H1 (cell line): ENCODE results near the gene CYGB. TPM values are rescaled to one million over a fixed set of nuclear protein-coding genes. Genes with fewer than 3 reads are reported as not detected.

Source experiments
- CTCF ChIA-PET: fragments of 300-600 bp; sonication (Branson Sonifier 250); formaldehyde crosslinking; loops from one replicate; lab custom pipeline; 2021; ENCODE audit not compliant: partially characterized antibody; lab: Charles Lee
- POLR2A ChIA-PET: fragments of 300-600 bp; sonication (Branson Sonifier 250); formaldehyde crosslinking; loops from one replicate; lab custom pipeline; 2021; ENCODE audit warnings: inconsistent platforms; ENCODE audit not compliant: partially characterized antibody; lab: Charles Lee
- DNase-seq, 2 experiments: peaks; one replicate each; pipeline versions ENCODE4 v3.0.0 to v3.0.0-alpha.2; 2010 to 2022; ENCODE audit warnings: low spot score in 2 of 2, low read depth in 1 of 2, mixed read lengths in 1 of 2
- FAIRE-seq: peaks from 2 replicates; lab custom pipeline; 2011; peaks lifted over from hg19 to GRCh38; lab: Jason Lieb, UNC
- H2AFZ ChIP-seq: 2 replicates; pipeline ENCODE4 v1.8.1; 2012; ENCODE audit warnings: low read length, inconsistent platforms
- H2AK5ac ChIP-seq: 2 replicates; pipeline ENCODE4 v1.6.1; 2013; ENCODE audit warnings: low read depth, low read length
- H2BK120ac ChIP-seq: replicated peaks from 2 replicates; pipeline ENCODE3; 2013; ENCODE audit warnings: low read depth, low read length, inconsistent platforms
- H2BK12ac ChIP-seq: 2 replicates; pipeline ENCODE4 v1.6.1; 2013; ENCODE audit warnings: low read depth, low read length
- H2BK15ac ChIP-seq: 2 replicates; pipeline ENCODE4 v1.6.1; 2013; ENCODE audit warnings: low read length
- H2BK20ac ChIP-seq: 2 replicates; pipeline ENCODE4 v1.6.1; 2013; ENCODE audit warnings: low read length
- H2BK5ac ChIP-seq: 2 replicates; pipeline ENCODE4 v1.6.1; 2013; ENCODE audit warnings: low read depth, low read length
- H3K14ac ChIP-seq: 2 replicates; pipeline ENCODE4 v1.6.1; 2013; ENCODE audit warnings: inconsistent platforms; ENCODE audit not compliant: insufficient read length
- H3K18ac ChIP-seq: 2 replicates; pipeline ENCODE4 v1.6.1; 2013; ENCODE audit warnings: low read length; ENCODE audit errors: extremely low read depth
- H3K23ac ChIP-seq: 2 replicates; pipeline ENCODE4 v1.6.1; 2013; ENCODE audit warnings: inconsistent platforms; ENCODE audit not compliant: insufficient read length
- H3K23me2 ChIP-seq: 2 replicates; pipeline ENCODE4 v1.6.1; 2013; ENCODE audit warnings: low read depth, low read length
- H3K27ac ChIP-seq: 2 replicates; pipeline ENCODE4 v1.6.1; 2011; ENCODE audit warnings: low read depth, low read length, inconsistent platforms
- H3K27me3 ChIP-seq, 4 experiments: replicated peaks in 1 of 4; 1 replicate in 1 of 4; 2 replicates in 3 of 4; pipeline versions ENCODE4 v1.6.1 to v1.8.1; 2011 to 2013; ENCODE audit warnings: low read length in 3 of 4, mild to moderate bottlenecking in 3 of 4, inconsistent platforms in 2 of 4, mixed read lengths in 2 of 4, moderate library complexity in 1 of 4; ENCODE audit not compliant: control insufficient read depth in 3 of 4, insufficient read depth in 3 of 4; ENCODE audit errors: extremely low read depth in 1 of 4
- H3K36me3 ChIP-seq, 4 experiments: 2 replicates each; pipeline versions ENCODE4 v1.6.1 to v1.8.1; 2011 to 2013; ENCODE audit warnings: mild to moderate bottlenecking in 4 of 4, low read length in 3 of 4, moderate library complexity in 2 of 4, control low read depth in 1 of 4, inconsistent platforms in 1 of 4; ENCODE audit not compliant: insufficient read depth in 4 of 4, control insufficient read depth in 2 of 4
- H3K4ac ChIP-seq: replicated peaks from 2 replicates; pipeline ENCODE3; 2013; ENCODE audit warnings: low read length, low read depth, mixed read lengths, inconsistent platforms; ENCODE audit not compliant: insufficient read length
- H3K4me1 ChIP-seq, 4 experiments: replicated peaks in 1 of 4; 1 replicate in 1 of 4; 2 replicates in 3 of 4; pipeline versions ENCODE4 v1.6.1 to v1.8.1; 2011 to 2013; ENCODE audit warnings: low read length in 3 of 4, inconsistent platforms in 2 of 4, mixed read lengths in 1 of 4; ENCODE audit not compliant: insufficient read depth in 4 of 4, control insufficient read depth in 3 of 4
- H3K4me2 ChIP-seq, 2 experiments: 2 replicates each; pipeline versions ENCODE4 v1.6.1 to v1.8.1; 2011 to 2013; ENCODE audit warnings: low read depth in 2 of 2, low read length in 2 of 2, control low read depth in 1 of 2, inconsistent platforms in 1 of 2, mild to moderate bottlenecking in 1 of 2; ENCODE audit not compliant: insufficient read depth in 1 of 2
- H3K4me3 ChIP-seq, 4 experiments: fragments of 200-600, 300-600 bp in 1 of 4; sonication (generic), shearing (Covaris generic), sonication (Bioruptor Twin) in 1 of 4; 2 replicates each; pipeline versions ENCODE4 v1.5.1 to v1.8.1; 2011 to 2016; ENCODE audit warnings: low read length in 4 of 4, low read depth in 3 of 4, control low read depth in 2 of 4, inconsistent platforms in 2 of 4, mild to moderate bottlenecking in 2 of 4, mixed read lengths in 1 of 4, moderate library complexity in 1 of 4; ENCODE audit not compliant: insufficient read depth in 2 of 4; ENCODE audit errors: extremely low read depth in 1 of 4
- H3K56ac ChIP-seq: replicated peaks from 2 replicates; pipeline ENCODE3; 2013; ENCODE audit warnings: low read depth, mild to moderate bottlenecking, mixed read lengths, low read length, inconsistent platforms; ENCODE audit not compliant: insufficient read length
- H3K79me1 ChIP-seq: 2 replicates; pipeline ENCODE4 v1.6.1; 2013; ENCODE audit warnings: low read depth, low read length, control low read depth
- H3K79me2 ChIP-seq, 2 experiments: 2 replicates each; pipeline versions ENCODE4 v1.6.1 to v1.8.1; 2012 to 2013; ENCODE audit warnings: low read length in 2 of 2, mild to moderate bottlenecking in 2 of 2, inconsistent platforms in 1 of 2; ENCODE audit not compliant: insufficient read depth in 2 of 2, control insufficient read depth in 1 of 2
- H3K9ac ChIP-seq, 4 experiments: replicated peaks in 1 of 4; 1 replicate in 1 of 4; 2 replicates in 3 of 4; pipeline versions ENCODE4 v1.6.1 to v1.8.1; 2011 to 2013; ENCODE audit warnings: low read depth in 3 of 4, low read length in 3 of 4, control low read depth in 2 of 4, mild to moderate bottlenecking in 2 of 4, moderate library complexity in 2 of 4, inconsistent platforms in 1 of 4; ENCODE audit errors: extremely low read depth in 1 of 4
- H3K9me3 ChIP-seq, 2 experiments: 2 replicates each; pipeline versions ENCODE4 v1.6.1 to v1.8.1; 2012 to 2013; ENCODE audit warnings: mild to moderate bottlenecking in 2 of 2, moderate library complexity in 2 of 2, control low read depth in 1 of 2, inconsistent platforms in 1 of 2, low read depth in 1 of 2, low read length in 1 of 2, mixed read lengths in 1 of 2; ENCODE audit not compliant: insufficient read depth in 2 of 2
- H4K20me1 ChIP-seq, 2 experiments: replicated peaks in 1 of 2; 2 replicates each; pipeline versions ENCODE3 to v1.8.1; 2011 to 2013; ENCODE audit warnings: inconsistent platforms in 2 of 2, low read length in 2 of 2, mild to moderate bottlenecking in 1 of 2; ENCODE audit not compliant: insufficient read depth in 2 of 2, control insufficient read depth in 1 of 2
- H4K5ac ChIP-seq: 2 replicates; pipeline ENCODE4 v1.6.1; 2013; ENCODE audit warnings: low read length, low read depth, mixed read lengths, inconsistent platforms; ENCODE audit not compliant: insufficient read length
- H4K8ac ChIP-seq: 2 replicates; pipeline ENCODE4 v1.8.0; 2013; ENCODE audit warnings: mild to moderate bottlenecking, moderate library complexity, low read length, inconsistent platforms; ENCODE audit not compliant: insufficient read depth; ENCODE audit errors: extremely low read depth
- H4K91ac ChIP-seq: replicated peaks from 2 replicates; pipeline ENCODE3; 2013; ENCODE audit warnings: low read length, mixed read lengths, inconsistent platforms; ENCODE audit not compliant: insufficient read length
- ATF3 ChIP-seq: IDR thresholded peaks from 2 replicates; pipeline ENCODE4 v1.6.1; 2011; ENCODE audit warnings: low read depth, mild to moderate bottlenecking, low read length; ENCODE audit not compliant: insufficient read depth
- CEBPB ChIP-seq: IDR thresholded peaks from 2 replicates; pipeline ENCODE4 v1.6.1; 2012; ENCODE audit warnings: low read depth, low read length
- HDAC2 ChIP-seq, 2 experiments: fragments of 300-600 bp in 1 of 2; sonication (generic) in 1 of 2; IDR thresholded peaks; 2 replicates each; pipeline ENCODE4 v1.6.1; 2011 to 2012; ENCODE audit warnings: low read depth in 2 of 2, low read length in 2 of 2, mild to moderate bottlenecking in 2 of 2, moderate library complexity in 2 of 2, borderline replicate concordance in 1 of 2, inconsistent platforms in 1 of 2
- HDAC6 ChIP-seq: IDR thresholded peaks from one replicate; pipeline ENCODE4 v1.7.1; 2012; ENCODE audit warnings: low read depth, mild to moderate bottlenecking, inconsistent platforms, low read length, moderate library complexity
- KDM1A ChIP-seq: fragments of 200-600, 300-600 bp; sonication (generic); IDR thresholded peaks from 2 replicates; pipeline ENCODE4 v1.7.1; 2016; ENCODE audit warnings: mild to moderate bottlenecking, low read length, borderline replicate concordance
- RAD21 ChIP-seq, 2 experiments: IDR thresholded peaks in 1 of 2; conservative IDR thresholded peaks in 1 of 2; 2 replicates each; pipeline ENCODE4 v1.6.1; 2011; ENCODE audit warnings: low read depth in 2 of 2, low read length in 2 of 2, improper control_type of control experiment in 1 of 2, inconsistent platforms in 1 of 2, mild to moderate bottlenecking in 1 of 2, moderate library complexity in 1 of 2
- RBBP5 ChIP-seq: IDR thresholded peaks from 2 replicates; pipeline ENCODE4 v1.7.1; 2012; ENCODE audit warnings: low read depth, mild to moderate bottlenecking, inconsistent platforms, low read length, moderate library complexity, borderline replicate concordance
- SIRT6 ChIP-seq: IDR thresholded peaks from one replicate; pipeline ENCODE4 v1.7.1; 2012; ENCODE audit warnings: low read length, inconsistent platforms
- SRF ChIP-seq: IDR thresholded peaks from 2 replicates; pipeline ENCODE4 v1.6.1; 2011; ENCODE audit warnings: mild to moderate bottlenecking, low read depth, low read length, moderate library complexity
- TBP ChIP-seq: IDR thresholded peaks from 2 replicates; pipeline ENCODE4 v1.6.1; 2011; ENCODE audit warnings: low read depth, low read length, improper control_type of control experiment
- TEAD4 ChIP-seq: IDR thresholded peaks from 2 replicates; pipeline ENCODE4 v1.6.1; 2012; ENCODE audit warnings: low read depth, low read length, inconsistent platforms, mixed read lengths
- WGBS, 2 experiments: shearing (Covaris generic) in 1 of 2; methylation state at CpG; one replicate each; pipeline versions ENCODE4 v1.1.6 to v1.1.7; 2013 to 2015; ENCODE audit warnings: low lambda C conversion rate in 2 of 2, mixed read lengths in 2 of 2, inconsistent platforms in 1 of 2, low coverage in 1 of 2, missing lambda C conversion rate in 1 of 2; ENCODE audit not compliant: insufficient replicate concordance in 2 of 2, insufficient coverage in 1 of 2, insufficient read length in 1 of 2; ENCODE audit errors: extremely low coverage in 1 of 2, missing lambda C conversion rate in 1 of 2; 5-methylcytosine and 5-hydroxymethylcytosine counted together
- polyA plus RNA-seq, 7 experiments: library from polyadenylated mRNA; depleted of rRNA in 3 of 7; stranded (reverse) in 5 of 7; unstranded in 2 of 7; fragments of >200 nt in 5 of 7; fragments of 200-250 nt in 2 of 7; gene quantifications; 1 replicate in 5 of 7; 2 replicates in 1 of 7; 4 replicates in 1 of 7; pipeline versions ENCODE4 v1.2.1 to v1.2.3, GENCODE V29; 2011 to 2013; ENCODE audit warnings: missing spikeins in 2 of 7, mixed read lengths in 2 of 7
- total RNA-seq: library from RNA; stranded (reverse); fragmentation: NEBNext Ultra II Directional; extraction: Animal tissue kit (Norgen Biotek cat#: 25700); gene quantifications from 2 replicates; pipeline ENCODE4 v1.2.1, GENCODE V29; 2021
- TF ChIP-seq, protein P1 (sequence below): IDR thresholded peaks from 2 replicates; pipeline ENCODE4 v1.6.1; 2012; ENCODE audit warnings: inconsistent platforms

CYGB gene
- total and polyA plus RNA-seq, 2 of the 8 experiments (the other 6 are each of a cell fraction or from before 2014, with no cell fraction given): 2.7 to 3.7 TPM

DNA sequence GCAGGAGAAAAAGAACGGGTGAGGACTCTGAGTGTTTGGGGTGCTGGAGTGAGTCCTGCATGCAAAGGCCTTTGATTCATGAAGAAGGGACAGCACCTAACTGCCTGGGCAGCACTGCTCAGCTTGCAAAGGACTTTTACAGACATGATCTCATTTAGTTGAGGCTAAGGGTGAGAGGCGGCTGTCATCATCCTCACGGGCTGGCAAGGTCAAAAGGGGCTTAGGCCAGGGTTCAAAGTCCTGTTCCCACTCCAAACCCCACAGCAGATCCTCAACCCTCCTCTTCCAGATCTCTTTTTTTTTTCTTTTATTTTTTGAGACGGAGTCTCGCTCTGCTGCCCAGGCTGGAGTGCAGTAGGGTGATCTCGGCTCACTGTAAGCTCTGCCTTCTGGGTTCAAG is 41.0 kb downstream of the CYGB start:
- no peak overlapping the region for H4K91ac ChIP-seq
- no peak overlapping the region for H2AFZ ChIP-seq
- FAIRE-seq: no peak
- H2BK15ac ChIP-seq: no peak overlapping the region
- WGBS, 2 experiments: 99% methylated on average over 6 of the region's 6 CpGs; no CpG with 5 or more reads in 1 of the 2 experiments
- no peak overlapping the region for H3K23ac ChIP-seq
- no peak overlapping the region for H2BK12ac ChIP-seq
- peaks cover 6% of the 10 kb centered on the region; the same call in 1 of the 2 replicates for H3K23me2 ChIP-seq
- H3K18ac ChIP-seq: no peak overlapping the region
- no peak overlapping the region for H3K4me3 ChIP-seq
- POLR2A ChIA-PET: interaction anchor here (0.7 to 1.2 kb wide), 3 partner anchors 29 to 1025 kb away, joined by 3 to 4 read pairs (median 3); partner anchors contain the start of gene AANAT
- CTCF ChIA-PET: interaction anchor here (0.7 to 20.2 kb wide), 7 partner anchors 10 to 197 kb away, joined by 3 to 446 read pairs (median 4); partner anchors contain the start of gene AANAT
- no peak overlapping the region for H3K56ac ChIP-seq
- no peaks in the 10 kb centered on the region for H3K27me3 ChIP-seq
- H3K9ac ChIP-seq: no peak overlapping the region
- no peaks in the 10 kb centered on the region for H3K9me3 ChIP-seq
- H2BK5ac ChIP-seq: no peak overlapping the region
- H2AK5ac ChIP-seq: no peak overlapping the region
- no peaks in the 10 kb centered on the region for H3K36me3 ChIP-seq
- H3K4ac ChIP-seq: no peak overlapping the region
- H4K8ac ChIP-seq: no peak overlapping the region
- H3K14ac ChIP-seq: no peak overlapping the region
- H3K79me2 ChIP-seq: peaks cover 0 to 6% of the 10 kb centered on the region in 2 experiments; a peak in 2 of 4 replicates
- H3K4me1 ChIP-seq: peaks cover 10 to 49% (median 38%) of the 10 kb centered on the region in 4 experiments
- DNase-seq: no peak
- no peak overlapping the region for H2BK20ac ChIP-seq
- H2BK120ac ChIP-seq: no peak overlapping the region
- peaks cover 8 to 29% of the 10 kb centered on the region in 2 experiments for H4K20me1 ChIP-seq
- no peak overlapping the region for H3K27ac ChIP-seq
- H3K4me2 ChIP-seq: no peak overlapping the region
- H3K79me1 ChIP-seq: peaks cover 12% of the 10 kb centered on the region
- H4K5ac ChIP-seq: no peak overlapping the region
- TF ChIP-seq, protein P1, sequence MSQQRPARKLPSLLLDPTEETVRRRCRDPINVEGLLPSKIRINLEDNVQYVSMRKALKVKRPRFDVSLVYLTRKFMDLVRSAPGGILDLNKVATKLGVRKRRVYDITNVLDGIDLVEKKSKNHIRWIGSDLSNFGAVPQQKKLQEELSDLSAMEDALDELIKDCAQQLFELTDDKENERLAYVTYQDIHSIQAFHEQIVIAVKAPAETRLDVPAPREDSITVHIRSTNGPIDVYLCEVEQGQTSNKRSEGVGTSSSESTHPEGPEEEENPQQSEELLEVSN: no peak
- TF ChIP-seq SIRT6: no peak
- TF ChIP-seq RAD21 (IDR thresholded peaks at IDR 0.05 in 1 of 2, conservative IDR thresholded peaks at IDR 0.05 in 1 of 2; ENCODE audit: low read depth in 2 of 2, low read length in 2 of 2): no peak
- TF ChIP-seq SRF: no peak
- no peak for TF ChIP-seq HDAC6
- no peak for TF ChIP-seq KDM1A
- no peak for TF ChIP-seq TBP
- no peak for TF ChIP-seq ATF3
- no peak for TF ChIP-seq HDAC2 (IDR thresholded peaks at IDR 0.05; ENCODE audit: borderline replicate concordance in 1 of 2, low read depth in 2 of 2, low read length in 2 of 2)
- TF ChIP-seq TEAD4: no peak
- no peak for TF ChIP-seq RBBP5
- no peak for TF ChIP-seq CEBPB
